ENCODE measurements around the gene CCDC188.

GRCh38 chr22:20185750-20186149 lies 34.9 kb upstream of the CCDC188 start:
- TF ChIP-seq POLR2A (IDR thresholded peaks at IDR 0.05; ENCODE audit: low read depth, low read length) (no peak), ELK1 (IDR thresholded peaks at IDR 0.05; ENCODE audit: borderline replicate concordance, low read depth, low read length) (no peak), CTCF (conservative IDR thresholded peaks at IDR 0.05; ENCODE audit: low read depth, low read length) (no peak), RAD21 (IDR thresholded peaks at IDR 0.05; ENCODE audit: low read length) (no peak), MAZ (IDR thresholded peaks at IDR 0.05; ENCODE audit: borderline replicate concordance, low read depth, low read length) (no peak)
